H9 (cell line): Measurements from ENCODE around the gene TRIM7. TPM values are rescaled to one million over a fixed set of nuclear protein-coding genes. Genes with fewer than 3 reads are reported as not detected.
A peak's percentile ranks its signal among the peaks of the same experiment; 100 is the strongest.

ENCODE experiments used
- DNase-seq: peaks from one replicate; pipeline ENCODE4 v3.0.0-alpha.2; 2017
- H2AFZ ChIP-seq: one replicate; pipeline ENCODE4 v1.6.1; 2013; ENCODE audit warnings: mild to moderate bottlenecking, low read length, control low read depth, moderate library complexity
- H2AK5ac ChIP-seq: 2 replicates; pipeline ENCODE4 v1.6.1; 2013; ENCODE audit warnings: low read length, control low read depth, mixed read lengths; ENCODE audit not compliant: insufficient read length
- H2BK120ac ChIP-seq: one replicate; pipeline ENCODE4 v1.6.1; 2013; ENCODE audit warnings: low read depth, mild to moderate bottlenecking, low read length, control low read depth, inconsistent platforms; ENCODE audit not compliant: poor library complexity, severe bottlenecking
- H2BK12ac ChIP-seq: 2 replicates; pipeline ENCODE4 v1.6.1; 2013; ENCODE audit warnings: low read length, control low read depth, mixed read lengths, low read depth; ENCODE audit not compliant: insufficient read length
- H2BK15ac ChIP-seq: 2 replicates; pipeline ENCODE4 v1.6.1; 2013; ENCODE audit warnings: low read depth, low read length, control low read depth
- H2BK20ac ChIP-seq: one replicate; pipeline ENCODE4 v1.6.1; 2013; ENCODE audit warnings: low read depth, mild to moderate bottlenecking, low read length, control low read depth, inconsistent platforms; ENCODE audit not compliant: poor library complexity, severe bottlenecking
- H2BK5ac ChIP-seq: 2 replicates; pipeline ENCODE4 v1.6.1; 2013; ENCODE audit warnings: low read length, control low read depth, mixed read lengths; ENCODE audit not compliant: insufficient read length
- H3K14ac ChIP-seq: 2 replicates; pipeline ENCODE4 v1.6.1; 2013; ENCODE audit warnings: low read length, control low read depth; ENCODE audit not compliant: insufficient read depth
- H3K18ac ChIP-seq: 2 replicates; pipeline ENCODE4 v1.6.1; 2013; ENCODE audit warnings: low read depth, mild to moderate bottlenecking, mixed read lengths, low read length, control low read depth; ENCODE audit not compliant: insufficient read length
- H3K23ac ChIP-seq: 2 replicates; pipeline ENCODE4 v1.6.1; 2013; ENCODE audit warnings: low read length, control low read depth, mixed read lengths, low read depth; ENCODE audit not compliant: insufficient read length
- H3K23me2 ChIP-seq: 2 replicates; pipeline ENCODE4 v1.6.1; 2013; ENCODE audit warnings: low read depth, mild to moderate bottlenecking, mixed read lengths, low read length, control low read depth; ENCODE audit not compliant: insufficient read length, poor library complexity, severe bottlenecking
- H3K27ac ChIP-seq: 2 replicates; pipeline ENCODE4 v1.5.1; 2013; ENCODE audit warnings: low read length, control low read depth, mixed read lengths, low read depth; ENCODE audit not compliant: insufficient read length
- H3K27me3 ChIP-seq: 2 replicates; pipeline ENCODE4 v1.6.1; 2013; ENCODE audit warnings: low read length, control low read depth, inconsistent platforms; ENCODE audit not compliant: insufficient read depth
- H3K4ac ChIP-seq: 2 replicates; pipeline ENCODE4 v1.6.1; 2013; ENCODE audit warnings: low read depth, mild to moderate bottlenecking, control low read depth, inconsistent platforms, low read length, moderate library complexity
- H3K4me1 ChIP-seq: 2 replicates; pipeline ENCODE4 v1.6.1; 2013; ENCODE audit warnings: low read length, control low read depth, inconsistent platforms; ENCODE audit not compliant: insufficient read depth
- H3K4me2 ChIP-seq: 2 replicates; pipeline ENCODE4 v1.6.1; 2013; ENCODE audit warnings: low read length, control low read depth, mixed read lengths; ENCODE audit not compliant: insufficient read length, insufficient read depth
- H3K56ac ChIP-seq: 2 replicates; pipeline ENCODE4 v1.6.1; 2013; ENCODE audit warnings: low read depth, mild to moderate bottlenecking, mixed read lengths, low read length, control low read depth; ENCODE audit not compliant: insufficient read length
- H3K79me1 ChIP-seq: 2 replicates; pipeline ENCODE4 v1.6.1; 2013; ENCODE audit warnings: low read depth, mild to moderate bottlenecking, moderate library complexity, low read length, control low read depth, inconsistent platforms; ENCODE audit not compliant: insufficient read depth, poor library complexity, severe bottlenecking
- H3K79me2 ChIP-seq: 2 replicates; pipeline ENCODE4 v1.6.1; 2013; ENCODE audit warnings: low read length, control low read depth, inconsistent platforms; ENCODE audit not compliant: insufficient read depth
- H3K9ac ChIP-seq: 2 replicates; pipeline ENCODE4 v1.6.1; 2013; ENCODE audit warnings: low read length, control low read depth, mixed read lengths; ENCODE audit not compliant: insufficient read length; ENCODE audit errors: extremely low read depth
- H3K9me3 ChIP-seq: one replicate; pipeline ENCODE4 v1.6.1; 2013; ENCODE audit warnings: low read depth, low read length, inconsistent platforms; ENCODE audit not compliant: control insufficient read depth
- H3T11ph ChIP-seq: one replicate; pipeline ENCODE4 v1.6.1; 2013; ENCODE audit warnings: mild to moderate bottlenecking, low read length, control low read depth, inconsistent platforms
- H4K20me1 ChIP-seq: one replicate; pipeline ENCODE4 v1.6.1; 2013; ENCODE audit not compliant: control insufficient read depth, insufficient read length, insufficient read depth
- H4K5ac ChIP-seq: 2 replicates; pipeline ENCODE4 v1.6.1; 2013; ENCODE audit warnings: low read depth, mild to moderate bottlenecking, mixed read lengths, low read length, control low read depth; ENCODE audit not compliant: insufficient read length
- H4K8ac ChIP-seq: replicated peaks from 2 replicates; pipeline ENCODE4 v1.6.1; 2013; ENCODE audit warnings: low read length, control low read depth, mixed read lengths, low read depth; ENCODE audit not compliant: insufficient read length
- H4K91ac ChIP-seq: 2 replicates; pipeline ENCODE4 v1.6.1; 2013; ENCODE audit warnings: low read depth, mild to moderate bottlenecking, moderate library complexity, mixed read lengths, low read length, control low read depth; ENCODE audit not compliant: insufficient read length
- H3K27ac Mint-ChIP-seq, 3 experiments: 2 replicates in 2 of 3; 3 replicates in 1 of 3; pipeline ENCODE4 v1.8.0; 2020 to 2021; ENCODE audit warnings: mixed read lengths in 3 of 3, mild to moderate bottlenecking in 1 of 3, moderate library complexity in 1 of 3
- H3K27me3 Mint-ChIP-seq: 2 replicates; pipeline ENCODE4 v1.8.0; 2021; ENCODE audit warnings: low read depth, mild to moderate bottlenecking, moderate library complexity, mixed read lengths
- H3K36me3 Mint-ChIP-seq, 3 experiments: 2 replicates in 2 of 3; 3 replicates in 1 of 3; pipeline ENCODE4 v1.8.0; 2020 to 2021; ENCODE audit warnings: low read depth in 3 of 3, mixed read lengths in 3 of 3; ENCODE audit not compliant: insufficient read depth in 1 of 3
- H3K4me1 Mint-ChIP-seq, 2 experiments: 2 replicates each; pipeline ENCODE4 v1.8.0; 2020; ENCODE audit warnings: mixed read lengths in 2 of 2
- H3K4me3 Mint-ChIP-seq, 2 experiments: 2 replicates in 1 of 2; 3 replicates in 1 of 2; pipeline ENCODE4 v1.8.0; 2020 to 2021; ENCODE audit warnings: mild to moderate bottlenecking in 2 of 2, mixed read lengths in 2 of 2, moderate library complexity in 1 of 2
- H3K9me3 Mint-ChIP-seq, 2 experiments: 2 replicates in 1 of 2; 3 replicates in 1 of 2; pipeline ENCODE4 v1.8.0; 2020; ENCODE audit warnings: mild to moderate bottlenecking in 2 of 2, mixed read lengths in 2 of 2, moderate library complexity in 1 of 2
- WGBS: extraction: QIAGEN DNeasy Blood & Tissue Kit; methylation state at CpG from one replicate; pipeline ENCODE4 v1.1.7; 2013; ENCODE audit warnings: missing lambda C conversion rate, low lambda C conversion rate, mixed read lengths; ENCODE audit not compliant: insufficient read length; ENCODE audit errors: extremely low coverage; 5-methylcytosine and 5-hydroxymethylcytosine counted together
- total RNA-seq: library from RNA; stranded (reverse); gene quantifications from 2 replicates; pipeline ENCODE4 v1.2.1, GENCODE V29; 2021
- TF ChIP-seq, protein P1 (sequence below): fragments of 200-600 bp; sonication (generic); conservative IDR thresholded peaks from 3 replicates; pipeline ENCODE4 v1.8.0; 2021; ENCODE audit warnings: antibody characterized with exemption, mild to moderate bottlenecking

The TRIM7 gene
- total RNA-seq, 1 experiment from 2014 or later: not detected

DNA sequence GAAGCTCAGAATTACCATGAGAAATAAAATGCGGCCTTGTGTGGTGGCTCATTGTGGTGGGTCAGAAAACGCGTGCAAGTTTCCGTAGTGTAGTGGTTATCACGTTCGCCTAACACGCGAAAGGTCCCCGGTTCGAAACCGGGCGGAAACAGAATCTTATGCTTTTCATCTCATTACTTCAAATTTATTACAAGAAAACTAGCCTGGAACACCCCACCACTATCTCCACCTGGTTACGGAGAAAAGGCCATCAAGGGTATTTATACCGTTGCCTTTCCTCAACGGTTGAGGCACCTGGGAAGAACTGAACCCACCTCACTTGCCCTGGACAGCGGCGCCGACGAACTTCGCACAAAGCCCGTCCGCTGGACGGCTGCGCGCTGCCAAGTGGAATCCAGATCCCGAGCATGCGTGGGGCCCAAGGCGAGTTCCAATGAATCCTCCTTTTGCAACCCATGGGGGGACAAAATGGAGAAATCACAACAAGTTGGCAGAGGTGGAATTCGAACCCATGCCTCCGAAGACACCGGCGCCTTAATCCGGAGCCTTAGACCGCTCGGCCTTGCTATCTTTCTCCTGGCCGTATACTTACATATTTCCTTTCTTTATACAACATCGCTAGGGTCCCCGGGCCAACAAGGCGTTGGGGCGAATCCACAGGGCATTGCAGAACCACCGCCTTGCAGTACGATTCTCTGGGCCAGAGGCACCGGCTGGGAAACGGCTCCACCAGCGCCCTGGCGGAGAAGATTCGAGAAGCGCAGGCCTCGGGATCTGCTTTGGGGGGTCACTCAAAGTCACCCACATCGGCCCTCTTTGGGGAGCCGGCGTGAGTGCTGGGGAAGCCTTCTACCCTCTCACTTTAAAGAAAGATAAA is 40.7 kb downstream of the TRIM7 start:
- H3K4me1 Mint-ChIP-seq: peaks cover 29 to 38% of the 10 kb centered on the region in 2 experiments
- TF ChIP-seq, protein P1, sequence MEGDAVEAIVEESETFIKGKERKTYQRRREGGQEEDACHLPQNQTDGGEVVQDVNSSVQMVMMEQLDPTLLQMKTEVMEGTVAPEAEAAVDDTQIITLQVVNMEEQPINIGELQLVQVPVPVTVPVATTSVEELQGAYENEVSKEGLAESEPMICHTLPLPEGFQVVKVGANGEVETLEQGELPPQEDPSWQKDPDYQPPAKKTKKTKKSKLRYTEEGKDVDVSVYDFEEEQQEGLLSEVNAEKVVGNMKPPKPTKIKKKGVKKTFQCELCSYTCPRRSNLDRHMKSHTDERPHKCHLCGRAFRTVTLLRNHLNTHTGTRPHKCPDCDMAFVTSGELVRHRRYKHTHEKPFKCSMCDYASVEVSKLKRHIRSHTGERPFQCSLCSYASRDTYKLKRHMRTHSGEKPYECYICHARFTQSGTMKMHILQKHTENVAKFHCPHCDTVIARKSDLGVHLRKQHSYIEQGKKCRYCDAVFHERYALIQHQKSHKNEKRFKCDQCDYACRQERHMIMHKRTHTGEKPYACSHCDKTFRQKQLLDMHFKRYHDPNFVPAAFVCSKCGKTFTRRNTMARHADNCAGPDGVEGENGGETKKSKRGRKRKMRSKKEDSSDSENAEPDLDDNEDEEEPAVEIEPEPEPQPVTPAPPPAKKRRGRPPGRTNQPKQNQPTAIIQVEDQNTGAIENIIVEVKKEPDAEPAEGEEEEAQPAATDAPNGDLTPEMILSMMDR: no peak
- H3K4me3 Mint-ChIP-seq: peak overlapping the region; percentile 81 to 95

More for the DNA sequence above, 40.7 kb downstream of the TRIM7 start:
- Histone ChIP-seq H3K79me1 (no peaks in the 10 kb centered on the region), H3K56ac (no peak overlapping the region), H3K27ac (no peak overlapping the region), H4K8ac (no peak overlapping the region), H2BK5ac (no peak overlapping the region), H2BK20ac (no peak overlapping the region), H2AFZ (no peak overlapping the region), H3T11ph (no peak overlapping the region), H3K4me2 (peak overlapping the region; percentile 70), H2BK12ac (no peak overlapping the region), H2BK15ac (no peak overlapping the region), H3K18ac (no peak overlapping the region), H3K23me2 (peaks cover 15% of the 10 kb centered on the region), H4K20me1 (no peaks in the 10 kb centered on the region), H4K91ac (no peak overlapping the region), H3K14ac (no peak overlapping the region), H3K79me2 (no peaks in the 10 kb centered on the region), H3K27me3 (no peaks in the 10 kb centered on the region), H3K9me3 (no peaks in the 10 kb centered on the region), H3K23ac (no peak overlapping the region), H3K4ac (no peak overlapping the region), H3K9ac (no peak overlapping the region), H4K5ac (no peak overlapping the region), H2BK120ac (no peak overlapping the region), H2AK5ac (no peak overlapping the region), H3K4me1 (peaks cover 3% of the 10 kb centered on the region; the same call in 1 of the 2 replicates)
- no CpG with 5 or more reads among the region's 52 CpGs for WGBS
- Mint-ChIP-seq H3K27me3 (peaks cover 40% of the 10 kb centered on the region), H3K9me3 (no peaks in the 10 kb centered on the region; a peak in 3 of 5 replicates), H3K27ac (peak overlapping the region in 2 of 3 experiments; percentile 34 to 74; a peak in 2 of 7 replicates), H3K36me3 (no peaks in the 10 kb centered on the region; a peak in 1 of 7 replicates)
- DNase-seq: no peak
